GM21786 (cell line): Measurements from ENCODE around the gene AFF1.

Source experiments
- ATAC-seq: cut with Tn5 transposase; IDR thresholded peaks from one replicate; pipeline ENCODE4 v1.9.1; 2021; ENCODE audit not compliant: unreplicated experiment

AFF1 gene

DNA sequence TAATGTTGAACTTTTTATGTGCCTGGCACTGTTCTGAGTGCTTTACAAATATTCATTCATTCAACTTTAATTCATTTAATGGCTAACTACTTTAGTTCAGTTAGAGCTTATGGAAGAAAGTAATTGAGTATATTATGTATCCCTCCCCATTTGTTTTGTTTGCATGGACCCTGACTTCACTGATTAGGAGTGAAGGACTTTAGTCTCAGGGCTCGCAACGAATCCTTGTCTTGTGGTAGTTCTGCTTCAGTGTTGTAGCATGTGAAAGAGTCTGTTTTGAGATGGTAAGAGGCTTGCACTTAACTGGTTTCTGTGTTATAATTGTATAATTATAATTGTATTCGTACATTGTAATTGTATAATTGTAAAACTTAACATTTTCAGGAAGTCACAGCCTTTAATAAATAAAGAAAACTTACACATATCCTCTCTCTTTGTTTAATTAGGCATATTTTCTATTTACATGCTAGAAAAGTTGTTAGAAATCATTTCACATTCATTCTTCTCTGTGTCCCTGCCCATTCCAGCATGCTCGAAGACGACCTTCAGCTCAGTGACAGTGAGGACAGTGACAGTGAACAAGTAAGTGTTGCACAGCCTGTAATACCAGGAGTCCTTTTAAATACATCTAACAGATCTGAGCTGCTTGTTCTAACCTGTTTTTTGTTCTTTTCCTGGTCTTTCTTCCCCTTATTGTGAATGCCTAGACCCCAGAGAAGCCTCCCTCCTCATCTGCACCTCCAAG lies 170.5 kb downstream of the AFF1 start:
- no peak for ATAC-seq

DNA sequence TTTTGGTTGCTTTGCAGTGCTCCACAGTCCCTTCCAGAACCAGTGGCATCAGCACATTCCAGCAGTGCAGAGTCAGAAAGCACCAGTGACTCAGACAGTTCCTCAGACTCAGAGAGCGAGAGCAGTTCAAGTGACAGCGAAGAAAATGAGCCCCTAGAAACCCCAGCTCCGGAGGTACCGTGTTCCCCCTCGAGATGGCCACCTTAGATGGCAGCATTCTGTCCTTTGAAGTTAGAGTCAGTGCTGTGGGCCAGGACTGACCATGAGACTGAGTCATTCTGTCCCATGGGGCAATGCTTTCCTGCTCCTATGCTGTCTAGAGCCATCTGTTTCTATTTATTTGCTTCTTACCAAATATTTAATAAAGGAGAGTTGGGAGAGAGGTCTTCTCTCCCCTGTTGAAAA lies 173.3 kb downstream of the AFF1 start:
- no peak for ATAC-seq

GRCh38 chr4:87109121-87109520 lies 174.3 kb downstream of the AFF1 start:
- ATAC-seq = no peak

GRCh38 chr4:87109945-87110344 lies 175.1 kb downstream of the AFF1 start:
- ATAC-seq = no peak

DNA sequence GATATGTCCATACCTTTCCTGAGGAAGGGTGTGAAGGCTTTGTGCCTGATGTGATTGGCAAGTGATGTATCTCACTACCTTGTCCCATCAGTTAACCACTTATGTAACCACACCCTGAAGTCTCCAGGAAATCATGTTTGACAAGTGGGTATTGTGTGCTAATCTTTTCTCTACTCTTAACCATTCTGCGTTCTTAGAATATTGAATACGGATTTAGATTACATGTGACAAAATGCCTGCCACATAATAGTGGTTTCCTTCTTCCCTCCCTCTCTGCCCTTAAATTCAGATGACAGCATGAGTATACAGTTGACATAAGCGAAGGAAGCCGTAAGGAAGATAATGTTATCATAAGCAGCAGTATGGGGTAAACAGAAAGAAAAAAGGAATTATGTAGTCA lies 177.3 kb downstream of the AFF1 start:
- ATAC-seq = no peak

DNA sequence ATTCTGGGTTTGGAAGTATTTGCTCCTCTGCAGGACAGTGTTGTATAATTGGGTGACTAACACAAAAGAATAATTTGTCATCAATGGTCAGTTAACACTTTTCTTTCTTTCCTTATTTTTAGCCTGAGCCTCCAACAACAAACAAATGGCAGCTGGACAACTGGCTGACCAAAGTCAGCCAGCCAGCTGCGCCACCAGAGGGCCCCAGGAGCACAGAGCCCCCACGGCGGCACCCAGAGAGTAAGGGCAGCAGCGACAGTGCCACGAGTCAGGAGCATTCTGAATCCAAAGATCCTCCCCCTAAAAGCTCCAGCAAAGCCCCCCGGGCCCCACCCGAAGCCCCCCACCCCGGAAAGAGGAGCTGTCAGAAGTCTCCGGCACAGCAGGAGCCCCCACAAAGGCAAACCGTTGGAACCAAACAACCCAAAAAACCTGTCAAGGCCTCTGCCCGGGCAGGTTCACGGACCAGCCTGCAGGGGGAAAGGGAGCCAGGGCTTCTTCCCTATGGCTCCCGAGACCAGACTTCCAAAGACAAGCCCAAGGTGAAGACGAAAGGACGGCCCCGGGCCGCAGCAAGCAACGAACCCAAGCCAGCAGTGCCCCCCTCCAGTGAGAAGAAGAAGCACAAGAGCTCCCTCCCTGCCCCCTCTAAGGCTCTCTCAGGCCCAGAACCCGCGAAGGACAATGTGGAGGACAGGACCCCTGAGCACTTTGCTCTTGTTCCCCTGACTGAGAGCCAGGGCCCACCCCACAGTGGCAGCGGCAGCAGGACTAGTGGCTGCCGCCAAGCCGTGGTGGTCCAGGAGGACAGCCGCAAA lies 179.6 kb downstream of the AFF1 start:
- ATAC-seq = no peak

DNA sequence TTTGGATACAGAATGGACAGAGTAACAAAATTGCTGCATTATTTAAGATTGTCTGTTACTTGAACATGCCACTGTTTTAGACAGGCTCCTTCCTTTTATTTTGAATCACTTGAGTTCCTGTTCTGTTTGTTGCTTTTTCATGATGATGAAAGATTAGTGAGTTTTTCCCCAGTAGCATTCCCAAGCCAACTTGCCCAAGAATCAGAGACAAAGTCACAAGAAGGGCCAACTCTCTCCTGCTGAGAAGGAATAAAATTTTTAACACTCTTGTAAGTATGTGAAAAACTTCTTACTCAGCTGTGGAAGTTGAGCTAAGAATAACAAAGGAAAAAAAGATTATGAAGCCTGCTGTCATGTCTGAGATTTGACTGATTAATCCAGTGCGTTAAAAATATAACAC lies 181.4 kb downstream of the AFF1 start:
- ATAC-seq = no peak

GRCh38 chr4:87117051-87117731 lies 182.4 kb downstream of the AFF1 start:
- ATAC-seq = no peak

DNA sequence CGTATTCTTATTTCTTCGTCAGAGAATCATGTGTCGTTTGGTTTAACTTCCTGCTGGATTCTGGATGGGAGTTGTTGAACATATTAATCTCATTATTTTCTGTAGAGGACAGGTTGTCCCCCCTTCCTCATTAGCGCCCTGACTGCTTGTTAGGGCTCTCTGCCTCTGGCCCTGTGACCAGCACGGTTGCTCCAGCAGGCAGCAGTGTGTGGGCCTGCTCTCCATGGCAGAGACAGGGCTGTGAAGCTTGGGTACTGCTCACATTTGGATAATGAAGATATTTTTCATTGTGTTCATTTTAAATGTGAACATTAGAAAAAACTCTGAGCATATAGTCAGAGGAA lies 182.9 kb downstream of the AFF1 start:
- ATAC-seq = no peak

DNA sequence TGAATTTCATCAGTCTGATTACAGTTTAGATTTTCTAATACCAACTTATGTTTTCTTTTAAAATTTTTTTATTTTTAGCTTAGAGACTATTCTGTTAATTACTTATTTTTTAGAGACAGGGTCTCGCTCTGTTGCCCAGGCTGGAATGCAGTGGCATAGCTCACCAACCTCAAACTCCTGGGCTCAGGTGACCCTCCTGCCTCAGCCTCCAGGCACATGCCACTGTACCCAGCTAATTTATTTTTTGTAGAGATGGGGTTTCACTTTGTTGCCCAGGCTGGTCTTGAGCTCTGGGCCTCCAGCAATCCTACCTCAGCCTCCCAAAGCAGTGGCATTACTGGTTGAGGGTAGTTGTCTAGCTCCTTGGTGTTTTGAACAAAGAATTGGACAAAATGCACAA lies 183.6 kb downstream of the AFF1 start:
- ATAC-seq = no peak

DNA sequence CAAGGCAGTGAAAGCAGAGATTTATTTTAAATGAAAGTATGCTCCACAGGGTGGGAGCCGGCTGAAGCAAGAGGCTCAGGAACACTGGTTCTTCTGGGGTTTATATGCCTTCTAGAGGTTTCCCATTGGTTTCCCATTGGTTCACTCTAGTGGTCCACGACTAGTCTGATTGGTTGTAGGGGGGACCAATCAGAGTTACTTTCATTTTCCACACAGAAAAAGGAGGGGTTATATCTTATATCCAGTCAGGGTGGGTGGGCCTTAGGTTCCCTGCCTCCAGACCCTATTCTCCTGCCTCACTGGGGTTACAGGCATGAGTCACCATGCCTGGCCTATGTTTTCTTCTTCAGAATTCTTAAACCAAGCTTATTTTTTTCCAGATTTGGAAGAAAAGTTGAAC lies 184.0 kb downstream of the AFF1 start:
- no peak for ATAC-seq

- no peak for ATAC-seq
Measured at GRCh38 chr4:87120010-87120409, 185.2 kb downstream of the AFF1 start.

- ATAC-seq = no peak
Measured at GRCh38 chr4:87120411-87121162, 185.8 kb downstream of the AFF1 start.

DNA sequence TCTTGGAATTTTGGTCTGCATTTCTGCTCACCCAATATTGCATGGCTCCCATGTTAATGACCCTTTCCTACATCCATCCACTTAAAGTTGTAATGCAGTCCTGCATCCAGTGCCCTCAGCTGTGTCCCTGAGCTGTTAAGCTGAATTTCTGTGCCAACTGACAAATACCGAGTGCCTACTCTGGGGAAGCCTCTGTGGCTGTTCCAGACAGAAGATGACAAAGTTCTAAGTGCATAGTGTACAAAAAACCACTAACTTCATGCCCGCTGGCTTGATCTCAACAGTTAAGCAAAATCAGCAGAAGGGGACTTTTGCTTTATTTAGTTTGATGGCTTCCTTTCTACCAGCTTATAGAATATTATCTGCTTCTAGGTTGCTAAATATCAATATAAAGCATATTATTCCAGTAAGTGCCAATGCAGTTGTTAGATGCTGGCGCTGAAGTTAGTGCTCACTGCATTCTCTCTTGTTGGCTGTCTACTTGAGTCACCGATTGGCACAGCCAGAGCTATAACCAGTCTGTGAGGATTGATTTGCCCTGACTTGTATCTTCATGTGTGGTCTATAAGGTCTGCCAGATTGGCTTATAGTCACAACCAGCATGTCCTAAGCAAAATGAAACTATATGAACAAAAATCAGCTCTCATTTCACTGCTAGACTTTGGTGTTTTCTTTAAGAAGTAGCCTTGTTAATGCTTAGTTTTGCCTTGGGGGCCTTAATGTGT lies 186.7 kb downstream of the AFF1 start:
- no peak for ATAC-seq

- ATAC-seq = no peak
Measured at GRCh38 chr4:87122252-87122651, 187.4 kb downstream of the AFF1 start.

GRCh38 chr4:87126056-87126455 lies 191.2 kb downstream of the AFF1 start:
- ATAC-seq = no peak

GRCh38 chr4:87128006-87128705 lies 193.3 kb downstream of the AFF1 start:
- no peak for ATAC-seq

- no peak for ATAC-seq
Measured at GRCh38 chr4:87129681-87130080, 194.9 kb downstream of the AFF1 start.

- ATAC-seq = no peak
Measured at GRCh38 chr4:87130985-87131703, 196.3 kb downstream of the AFF1 start.
